ENCODE results near the gene ATP13A2.

DNA sequence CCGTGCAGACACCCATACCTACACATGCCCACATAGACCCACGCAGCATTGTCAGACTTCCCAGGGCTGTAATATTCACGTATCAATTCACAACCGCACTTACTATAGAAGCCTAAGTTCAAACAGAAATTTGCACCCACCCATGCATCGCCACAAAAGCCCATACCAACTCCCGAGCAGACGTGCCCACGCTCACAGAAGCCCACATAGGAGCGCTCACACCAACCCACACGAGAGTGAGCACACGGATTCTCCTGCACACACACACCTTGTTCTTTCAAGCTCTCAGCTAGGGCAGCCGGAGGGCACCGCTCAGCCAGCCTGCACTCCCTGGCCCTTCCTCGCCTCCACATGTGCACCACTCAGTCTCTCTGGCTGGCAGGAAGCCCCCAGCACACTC, 35.9 kb downstream of the ATP13A2 start:
- TF ChIP-seq, protein P1, sequence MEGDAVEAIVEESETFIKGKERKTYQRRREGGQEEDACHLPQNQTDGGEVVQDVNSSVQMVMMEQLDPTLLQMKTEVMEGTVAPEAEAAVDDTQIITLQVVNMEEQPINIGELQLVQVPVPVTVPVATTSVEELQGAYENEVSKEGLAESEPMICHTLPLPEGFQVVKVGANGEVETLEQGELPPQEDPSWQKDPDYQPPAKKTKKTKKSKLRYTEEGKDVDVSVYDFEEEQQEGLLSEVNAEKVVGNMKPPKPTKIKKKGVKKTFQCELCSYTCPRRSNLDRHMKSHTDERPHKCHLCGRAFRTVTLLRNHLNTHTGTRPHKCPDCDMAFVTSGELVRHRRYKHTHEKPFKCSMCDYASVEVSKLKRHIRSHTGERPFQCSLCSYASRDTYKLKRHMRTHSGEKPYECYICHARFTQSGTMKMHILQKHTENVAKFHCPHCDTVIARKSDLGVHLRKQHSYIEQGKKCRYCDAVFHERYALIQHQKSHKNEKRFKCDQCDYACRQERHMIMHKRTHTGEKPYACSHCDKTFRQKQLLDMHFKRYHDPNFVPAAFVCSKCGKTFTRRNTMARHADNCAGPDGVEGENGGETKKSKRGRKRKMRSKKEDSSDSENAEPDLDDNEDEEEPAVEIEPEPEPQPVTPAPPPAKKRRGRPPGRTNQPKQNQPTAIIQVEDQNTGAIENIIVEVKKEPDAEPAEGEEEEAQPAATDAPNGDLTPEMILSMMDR (IDR thresholded peaks at IDR 0.05) = no peak
- TF ChIP-seq EZH2 (IDR thresholded peaks at IDR 0.05; ENCODE audit: borderline replicate concordance, insufficient read depth, low read depth, low read length, poor library complexity, severe bottlenecking) = no peak

Data from B cell (primary cell).